ENCODE results near the gene EBF3. TPM values are rescaled to one million over a fixed set of nuclear protein-coding genes. Genes with fewer than 3 reads are reported as not detected.

Gene EBF3
- total RNA-seq, 1 experiment from 2014 or later = not detected

DNA sequence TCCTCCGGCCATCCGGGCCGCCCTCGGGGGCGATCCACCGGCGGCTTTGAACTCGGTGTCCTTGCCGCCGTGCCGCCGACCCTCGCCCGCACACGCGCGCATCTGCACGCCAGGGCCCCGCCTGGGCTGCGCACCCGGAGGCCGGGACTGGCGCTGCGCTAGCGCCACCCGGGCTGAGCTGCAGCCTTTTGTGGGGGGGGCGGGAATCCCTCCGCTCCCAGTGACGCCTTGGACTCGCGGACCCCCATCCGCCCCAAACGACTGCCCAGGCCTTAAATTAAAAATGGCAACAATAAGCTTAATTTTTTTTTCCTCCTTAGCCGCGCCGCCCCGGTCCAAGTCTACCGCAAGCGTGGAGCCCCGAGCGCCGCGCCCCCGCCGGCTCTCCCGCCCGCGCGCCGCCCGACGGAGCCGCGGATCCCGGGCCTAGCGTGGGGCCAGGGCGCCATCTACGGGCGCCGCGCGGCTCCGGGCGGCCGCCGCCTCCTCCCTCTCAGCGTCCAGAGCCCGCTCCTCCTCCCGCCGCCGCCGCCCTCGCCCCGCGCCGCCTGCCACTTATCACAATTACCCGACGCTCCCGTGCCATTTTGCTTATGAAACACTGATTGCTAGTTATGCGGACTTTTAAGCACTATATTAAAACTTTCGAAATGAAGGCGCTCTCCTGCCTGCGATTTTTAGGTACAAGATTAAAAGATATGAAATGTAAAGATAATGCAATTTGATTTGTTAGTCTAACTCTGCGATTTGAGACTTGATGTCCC lies 7.5 kb upstream of the EBF3 start:
- no peak for DNase-seq (ENCODE audit: low spot score)

GRCh38 chr10:129970465-129971364 lies 6.6 kb upstream of the EBF3 start:
- no peak for DNase-seq (ENCODE audit: low spot score)

DNA sequence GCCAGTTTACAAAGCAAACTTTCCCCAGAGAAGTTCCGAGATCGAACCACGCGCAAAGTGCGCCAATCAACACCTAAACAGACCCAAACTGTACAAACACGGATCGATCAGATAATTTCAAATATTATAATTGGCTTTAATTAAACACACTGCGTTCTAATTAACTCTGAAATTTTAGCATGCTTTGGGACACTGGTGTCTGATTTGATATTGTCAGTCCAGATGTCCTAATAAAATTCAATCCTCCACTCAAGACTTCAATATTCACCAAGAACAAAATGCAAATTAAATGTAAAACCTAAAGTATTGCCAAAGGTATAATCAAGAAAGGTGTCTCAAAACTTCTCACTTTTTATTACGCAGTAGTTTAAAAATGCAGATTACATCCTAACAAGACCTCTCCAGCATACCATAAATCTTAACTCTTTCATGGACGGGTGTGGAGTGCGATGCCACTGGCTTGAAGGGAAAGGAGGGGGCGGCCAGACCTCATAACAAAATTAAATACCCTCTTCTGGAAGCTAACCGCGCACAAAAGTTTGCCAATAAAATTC lies 5.9 kb upstream of the EBF3 start:
- DNase-seq (ENCODE audit: low spot score) = no peak

GRCh38 chr10:129969184-129969910 lies 5.3 kb upstream of the EBF3 start:
- no peak for DNase-seq (ENCODE audit: low spot score)

DNA sequence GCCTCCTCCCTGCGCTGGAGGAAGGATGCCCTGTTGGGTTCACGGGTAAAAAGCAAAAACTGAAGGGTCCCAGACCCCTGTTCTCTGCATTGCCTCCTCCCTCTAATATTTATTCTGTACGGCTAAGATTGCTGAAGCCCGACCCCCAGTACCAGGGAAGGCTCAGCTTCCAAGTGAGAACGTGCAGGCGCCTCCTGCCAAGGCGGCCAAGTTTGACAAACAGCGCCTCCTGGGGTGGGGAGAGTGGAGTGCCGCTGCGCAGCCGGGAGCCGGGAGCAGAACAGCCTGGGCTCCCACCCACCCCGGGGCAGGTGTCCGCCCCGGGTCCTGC lies 4.7 kb upstream of the EBF3 start:
- DNase-seq (ENCODE audit: low spot score) = no peak

DNA sequence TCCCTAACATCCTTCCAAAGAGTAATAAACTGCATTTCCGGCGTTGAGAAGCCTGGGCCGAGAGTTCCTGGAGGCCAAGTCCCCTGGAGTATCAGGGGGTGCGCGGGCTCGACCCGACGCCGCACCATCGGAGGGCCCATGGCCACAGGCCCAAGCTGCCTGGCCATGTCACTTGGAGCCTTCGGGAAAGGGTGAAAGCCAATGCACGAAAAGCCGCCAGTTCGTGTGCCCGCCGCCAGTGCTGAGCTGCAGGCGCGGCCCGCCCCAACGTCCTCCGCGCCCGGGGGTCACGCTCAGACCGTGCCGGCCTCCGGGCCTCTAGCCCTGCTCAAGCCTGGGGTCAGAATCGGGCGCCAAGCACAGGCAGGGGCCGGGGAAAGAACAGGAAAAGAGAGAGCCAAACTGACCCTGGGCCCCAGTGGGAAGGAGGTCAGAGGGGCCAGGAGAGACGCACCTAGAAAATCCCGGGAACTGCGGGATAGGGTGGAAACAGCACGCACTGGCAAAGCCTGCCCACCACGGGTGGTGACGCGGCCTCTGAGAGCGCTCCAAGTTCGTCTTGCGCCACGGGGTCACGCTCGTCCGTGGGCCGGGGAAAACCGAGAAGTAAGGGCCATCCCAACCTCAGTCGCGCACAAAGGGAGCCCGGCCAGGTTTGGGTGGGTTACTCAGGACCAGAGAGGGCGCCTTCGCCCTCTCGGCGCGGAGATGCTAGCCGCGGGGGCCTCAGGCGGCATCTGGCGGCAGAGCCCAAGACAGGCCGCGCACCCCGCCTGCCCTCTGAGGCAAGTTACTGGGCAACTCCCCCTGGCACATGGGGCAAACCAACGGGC lies 4.2 kb upstream of the EBF3 start:
- no peak for DNase-seq (ENCODE audit: low spot score)

- no peak for DNase-seq (ENCODE audit: low spot score)
These were observed 3.5 kb upstream of the EBF3 start for GRCh38 chr10:129967579-129968019.

DNA sequence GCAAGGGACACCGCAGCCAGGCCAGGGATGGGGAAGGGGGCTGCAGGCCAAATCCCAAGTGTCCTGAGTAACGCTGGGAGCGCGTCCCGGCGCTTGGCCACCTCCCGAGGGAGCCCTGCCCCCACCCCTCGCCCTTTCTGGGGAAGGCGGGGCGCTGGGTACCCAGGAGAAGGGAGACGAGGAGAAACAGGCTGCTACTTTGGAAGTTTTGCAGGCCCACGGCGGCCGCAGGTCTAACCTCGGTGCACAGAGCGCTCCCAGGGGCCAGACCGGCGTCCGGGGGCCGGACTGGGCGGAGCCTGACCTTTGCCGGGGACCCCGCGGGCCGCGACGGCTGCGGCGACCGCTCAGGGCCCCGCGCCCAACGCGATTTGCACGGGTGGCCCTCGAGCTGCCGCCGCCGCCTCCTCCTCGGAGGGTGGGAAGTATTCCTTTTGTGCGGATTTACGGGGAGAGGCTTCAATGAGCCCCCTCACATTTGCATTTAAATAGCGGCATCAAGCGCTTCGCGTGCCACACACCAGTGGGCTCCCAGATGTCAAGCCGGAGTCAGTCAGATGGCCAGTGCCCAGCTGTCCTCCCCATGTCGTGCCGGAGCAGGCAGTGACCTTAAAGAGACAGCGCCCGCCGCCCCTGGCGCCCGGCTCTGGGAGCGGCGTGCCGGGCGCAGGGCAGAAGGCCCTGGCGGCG lies 3.0 kb upstream of the EBF3 start:
- no peak for DNase-seq (ENCODE audit: low spot score)

GRCh38 chr10:129966370-129966888 lies 2.4 kb upstream of the EBF3 start:
- DNase-seq (ENCODE audit: low spot score) = no peak

- DNase-seq (ENCODE audit: low spot score) = no peak
These were observed 1.9 kb upstream of the EBF3 start for GRCh38 chr10:129965959-129966358.

- DNase-seq (ENCODE audit: low spot score) = no peak
These were observed 1.3 kb upstream of the EBF3 start for GRCh38 chr10:129965425-129965808.

DNA sequence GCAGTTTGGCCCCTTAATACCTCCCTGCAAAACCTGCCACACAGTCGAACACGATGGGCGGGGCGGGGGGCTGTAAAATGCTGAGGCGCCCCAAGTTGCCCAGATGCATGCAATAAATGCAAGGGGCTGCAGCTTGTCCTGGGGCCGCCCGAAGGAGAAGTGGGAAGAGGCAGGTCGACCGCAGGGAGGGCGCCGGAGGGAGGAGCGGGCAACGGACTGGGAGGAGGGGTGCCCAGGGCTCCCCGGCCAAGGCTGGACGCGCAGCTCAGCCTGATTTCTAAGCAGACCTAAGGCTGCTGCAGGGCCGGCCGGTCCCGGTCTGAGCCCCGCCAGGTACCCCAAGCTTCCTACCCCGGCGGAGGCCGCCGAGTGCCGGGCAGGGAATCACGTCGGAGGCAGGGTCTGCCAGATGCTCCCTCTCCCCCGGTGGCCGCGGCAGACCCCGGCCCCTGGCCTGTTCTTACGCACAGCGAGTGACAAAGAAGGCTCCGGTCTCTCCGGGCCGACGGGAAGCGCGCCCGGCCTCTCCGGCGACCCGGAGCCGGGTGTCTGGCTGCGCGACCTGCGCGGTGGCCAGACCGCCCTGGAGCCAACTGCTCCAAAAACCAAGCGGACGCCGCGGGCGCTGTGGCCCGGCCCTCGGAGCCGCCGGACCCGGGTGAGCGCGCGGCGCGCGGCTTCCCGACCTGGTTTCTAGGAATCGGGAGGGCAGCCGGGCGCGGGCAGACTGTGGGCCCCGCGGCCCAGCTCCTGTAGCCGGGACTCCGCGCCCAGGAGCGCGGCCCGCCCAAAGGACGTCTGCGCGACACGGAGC lies 744 bp upstream of the EBF3 start:
- DNase-seq (ENCODE audit: low spot score) = no peak

GRCh38 chr10:129962872-129963640 lies 1.0 kb downstream of the EBF3 start:
- no peak for DNase-seq (ENCODE audit: low spot score)

DNA sequence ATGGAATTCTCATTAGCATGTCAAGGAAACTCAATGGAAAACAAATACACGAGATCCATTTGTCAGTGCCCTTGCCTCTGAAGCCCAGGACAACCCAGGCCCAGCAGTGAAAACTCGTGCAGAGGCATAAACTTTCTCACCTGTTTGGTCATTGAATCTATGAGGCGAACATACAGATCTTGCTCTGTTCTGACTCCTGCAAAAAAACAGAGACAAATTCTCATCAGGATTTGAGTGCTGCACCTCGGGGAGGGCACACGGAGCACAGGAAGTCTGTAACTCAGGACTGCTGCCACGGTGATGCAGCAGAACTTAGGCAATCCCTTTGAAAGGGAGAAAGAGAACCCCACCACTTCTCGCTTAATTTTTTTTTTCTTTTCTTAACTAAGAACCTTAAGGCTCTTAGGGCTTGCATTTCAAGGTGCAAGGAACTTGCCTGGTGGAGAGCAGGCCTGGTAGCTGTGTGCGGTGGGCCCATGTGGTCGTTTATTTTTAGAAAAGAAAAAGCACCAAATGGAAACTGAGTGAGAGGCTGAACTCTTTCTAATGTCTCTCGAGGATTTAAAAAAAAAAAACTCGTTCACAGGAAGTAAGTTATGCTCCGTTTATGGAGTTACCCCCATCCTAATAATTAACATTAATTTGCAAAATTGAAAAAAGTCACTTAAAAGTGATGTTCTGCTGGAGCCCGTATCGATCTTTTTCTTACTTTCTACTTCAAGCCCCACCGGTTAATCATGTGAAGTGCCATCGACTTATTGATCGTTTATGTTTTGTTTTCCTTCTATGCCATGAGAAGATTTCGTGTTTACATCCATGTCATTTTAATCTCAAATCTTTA lies 1.8 kb downstream of the EBF3 start:
- DNase-seq (ENCODE audit: low spot score) = no peak

DNA sequence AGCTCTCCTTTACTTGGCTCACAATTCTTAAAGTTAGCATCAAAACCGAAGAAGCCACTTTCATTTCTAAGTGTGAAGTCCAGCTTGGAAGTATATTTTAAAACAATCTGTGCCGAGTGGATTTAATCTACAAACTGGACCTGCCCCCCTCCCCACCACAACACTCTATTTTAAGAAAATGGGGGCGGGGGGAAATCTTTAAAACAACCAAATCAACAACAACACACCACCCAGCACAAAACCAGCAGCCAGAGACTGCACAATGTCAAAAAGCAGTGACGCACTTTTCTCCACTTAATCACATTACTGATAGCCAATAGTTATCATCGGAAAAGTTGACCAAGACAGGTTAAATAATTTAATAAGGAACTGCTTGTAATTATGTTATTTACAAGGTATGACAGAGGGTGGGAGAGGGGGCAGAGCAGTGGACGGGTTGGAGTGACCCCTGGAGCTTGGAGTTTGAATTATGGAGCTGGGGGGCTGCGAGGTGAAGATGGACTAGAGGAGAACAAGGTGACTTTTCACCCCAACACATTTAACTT lies 2.8 kb downstream of the EBF3 start:
- no peak for DNase-seq (ENCODE audit: low spot score)

- DNase-seq (ENCODE audit: low spot score) = no peak
These were observed 3.5 kb downstream of the EBF3 start for GRCh38 chr10:129960481-129961156.

All from HT-29 (cell line).